ENCODE data around the gene MINDY4.

The MINDY4 gene

DNA sequence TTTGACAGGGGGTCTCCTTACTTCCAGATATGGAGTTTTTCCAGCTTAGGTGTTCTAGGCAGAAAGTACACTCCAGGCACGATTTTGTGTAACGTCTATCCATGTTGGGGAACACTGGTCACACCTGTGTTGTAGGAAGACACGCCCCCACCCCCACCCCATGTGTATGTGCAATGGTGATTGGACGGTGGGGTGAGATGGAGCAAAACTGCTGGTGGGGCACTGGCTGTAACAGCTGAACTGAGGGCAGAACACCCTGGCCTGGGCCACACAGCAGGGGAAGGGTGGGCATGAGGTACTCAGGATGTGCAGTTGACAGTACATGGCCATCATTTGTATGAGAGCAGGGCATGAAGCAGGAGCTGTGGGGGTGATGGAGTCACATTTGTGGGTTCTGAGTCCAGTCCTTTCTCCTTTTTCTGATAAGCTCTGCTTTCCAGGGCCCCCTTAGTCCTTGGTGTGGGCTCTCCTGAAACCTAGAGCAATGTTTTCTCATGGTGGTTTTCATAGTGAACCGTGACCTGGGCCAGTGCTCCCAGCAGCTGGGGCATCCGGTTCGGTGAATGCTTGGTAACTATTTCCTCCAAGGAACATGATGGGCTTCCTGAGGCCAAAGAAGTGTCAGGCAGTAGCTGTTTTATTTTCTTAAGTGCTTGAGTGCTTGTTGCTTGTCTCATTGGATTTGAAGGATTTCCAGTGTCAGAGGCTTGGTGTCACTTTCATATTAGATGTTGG is 77.1 kb downstream of the MINDY4 start:
- DNase-seq (ENCODE audit: low read depth) = no peak
- H3K4me3 ChIP-seq (ENCODE audit: control insufficient read depth, low read depth, low read length) = no peak overlapping the region
- TF ChIP-seq, protein P1, sequence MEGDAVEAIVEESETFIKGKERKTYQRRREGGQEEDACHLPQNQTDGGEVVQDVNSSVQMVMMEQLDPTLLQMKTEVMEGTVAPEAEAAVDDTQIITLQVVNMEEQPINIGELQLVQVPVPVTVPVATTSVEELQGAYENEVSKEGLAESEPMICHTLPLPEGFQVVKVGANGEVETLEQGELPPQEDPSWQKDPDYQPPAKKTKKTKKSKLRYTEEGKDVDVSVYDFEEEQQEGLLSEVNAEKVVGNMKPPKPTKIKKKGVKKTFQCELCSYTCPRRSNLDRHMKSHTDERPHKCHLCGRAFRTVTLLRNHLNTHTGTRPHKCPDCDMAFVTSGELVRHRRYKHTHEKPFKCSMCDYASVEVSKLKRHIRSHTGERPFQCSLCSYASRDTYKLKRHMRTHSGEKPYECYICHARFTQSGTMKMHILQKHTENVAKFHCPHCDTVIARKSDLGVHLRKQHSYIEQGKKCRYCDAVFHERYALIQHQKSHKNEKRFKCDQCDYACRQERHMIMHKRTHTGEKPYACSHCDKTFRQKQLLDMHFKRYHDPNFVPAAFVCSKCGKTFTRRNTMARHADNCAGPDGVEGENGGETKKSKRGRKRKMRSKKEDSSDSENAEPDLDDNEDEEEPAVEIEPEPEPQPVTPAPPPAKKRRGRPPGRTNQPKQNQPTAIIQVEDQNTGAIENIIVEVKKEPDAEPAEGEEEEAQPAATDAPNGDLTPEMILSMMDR (IDR thresholded peaks at IDR 0.05; ENCODE audit: control insufficient read depth, insufficient read depth, low read depth, low read length, missing control alignments) = no peak

DNA sequence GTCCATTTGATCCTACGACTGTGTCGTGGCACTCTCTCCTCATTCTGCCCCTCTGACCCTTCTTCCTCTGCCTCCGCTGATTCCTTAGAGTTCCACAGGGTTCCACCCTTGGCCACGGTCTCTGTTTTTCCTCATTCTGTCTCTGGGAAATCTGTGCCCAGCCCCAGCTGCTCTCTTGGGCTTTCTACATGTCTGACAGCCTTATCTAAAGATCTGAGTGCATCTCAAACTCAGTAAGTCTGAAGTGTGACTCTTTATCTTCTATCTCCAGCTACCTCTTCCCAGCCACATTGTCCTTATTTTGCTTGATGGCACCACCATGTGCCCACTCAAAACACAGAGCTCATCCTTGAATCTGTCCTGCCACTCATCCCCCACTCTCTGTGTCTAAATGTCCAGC is 78.3 kb downstream of the MINDY4 start:
- no peak overlapping the region for H3K4me3 ChIP-seq (ENCODE audit: control insufficient read depth, low read depth, low read length)
- no peak for DNase-seq (ENCODE audit: low read depth)
- TF ChIP-seq, protein P1 (IDR thresholded peaks at IDR 0.05; ENCODE audit: control insufficient read depth, insufficient read depth, low read depth, low read length, missing control alignments) = no peak

DNA sequence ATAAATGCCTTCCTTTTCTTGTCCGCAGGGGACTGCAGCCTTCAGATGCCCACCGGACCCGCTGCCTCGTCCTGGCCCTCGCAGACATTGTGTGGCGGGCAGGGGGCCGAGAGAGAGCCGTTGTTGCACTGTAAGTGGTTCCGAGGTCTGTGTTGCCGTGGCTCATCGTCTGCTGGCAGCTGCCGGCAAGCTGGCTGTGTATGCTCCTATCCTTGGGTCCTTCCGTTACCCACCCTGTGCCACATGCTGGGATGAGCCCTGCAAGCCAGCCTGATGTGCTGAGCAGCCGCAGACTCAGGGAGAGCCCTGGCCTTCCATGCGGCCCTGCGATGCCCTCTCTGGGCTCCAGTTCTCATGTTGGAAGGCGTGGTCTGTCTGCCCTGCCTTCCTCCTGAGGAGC is 79.2 kb downstream of the MINDY4 start:
- DNase-seq (ENCODE audit: low read depth) = no peak
- H3K4me3 ChIP-seq (ENCODE audit: control insufficient read depth, low read depth, low read length) = no peak overlapping the region
- TF ChIP-seq, protein P1 (IDR thresholded peaks at IDR 0.05; ENCODE audit: control insufficient read depth, insufficient read depth, low read depth, low read length, missing control alignments) = no peak

DNA sequence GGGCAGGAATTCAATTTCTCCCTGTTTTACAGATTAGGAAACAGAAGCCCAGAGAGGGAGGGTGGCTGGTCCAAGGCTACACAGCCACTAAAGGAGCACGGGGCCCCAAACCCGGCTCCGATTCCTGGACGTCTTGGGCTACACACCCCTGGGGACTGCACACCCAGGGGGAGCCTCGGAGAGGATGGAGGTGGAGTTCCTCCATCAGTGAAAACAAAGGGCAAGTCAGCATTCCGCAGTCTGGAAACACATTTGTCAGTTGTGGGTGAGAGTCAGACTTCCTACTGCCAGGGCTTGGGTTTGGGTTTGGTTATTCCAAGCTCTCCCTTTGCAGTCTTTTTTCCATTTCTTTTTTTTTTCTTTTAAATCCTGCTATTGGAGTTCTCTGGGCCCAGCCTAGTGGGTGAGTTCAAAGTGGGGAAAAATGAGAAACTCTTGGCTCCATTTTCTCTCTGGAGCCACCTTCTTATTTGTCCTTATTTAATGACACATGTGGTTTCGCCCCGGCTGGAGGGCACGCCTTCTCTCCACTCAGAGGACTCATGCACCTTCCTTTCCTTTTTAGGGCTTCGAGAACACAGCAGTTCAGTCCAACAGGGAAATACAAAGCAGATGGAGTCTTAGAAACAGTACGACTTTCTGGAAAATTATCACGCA is 80.6 kb downstream of the MINDY4 start:
- no peak overlapping the region for H3K4me3 ChIP-seq (ENCODE audit: control insufficient read depth, low read depth, low read length)
- no peak for DNase-seq (ENCODE audit: low read depth)
- TF ChIP-seq, protein P1 (IDR thresholded peaks at IDR 0.05; ENCODE audit: control insufficient read depth, insufficient read depth, low read depth, low read length, missing control alignments) = no peak

DNA sequence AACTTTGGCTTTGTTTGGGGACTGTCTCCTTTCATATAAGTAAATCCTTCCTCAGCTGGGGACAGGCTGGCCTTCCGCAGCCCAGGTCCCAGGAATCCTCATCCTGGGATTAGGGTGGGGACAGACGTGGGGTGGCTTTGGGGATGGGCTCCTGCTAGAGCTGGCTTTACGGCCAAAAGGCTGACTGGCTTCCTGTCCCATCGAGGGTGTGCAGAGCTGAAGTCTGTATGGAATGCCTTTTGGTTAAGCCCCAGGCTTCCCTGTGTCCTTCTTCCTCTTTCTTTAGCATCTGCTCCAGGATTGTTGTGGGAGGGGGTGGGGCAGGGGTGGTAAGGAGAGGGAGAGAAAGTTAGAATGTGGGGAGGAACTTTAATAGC is 81.1 kb downstream of the MINDY4 start:
- H3K4me3 ChIP-seq (ENCODE audit: control insufficient read depth, low read depth, low read length) = no peak overlapping the region
- TF ChIP-seq, protein P1 (IDR thresholded peaks at IDR 0.05; ENCODE audit: control insufficient read depth, insufficient read depth, low read depth, low read length, missing control alignments) = no peak
- no peak for DNase-seq (ENCODE audit: low read depth)

DNA sequence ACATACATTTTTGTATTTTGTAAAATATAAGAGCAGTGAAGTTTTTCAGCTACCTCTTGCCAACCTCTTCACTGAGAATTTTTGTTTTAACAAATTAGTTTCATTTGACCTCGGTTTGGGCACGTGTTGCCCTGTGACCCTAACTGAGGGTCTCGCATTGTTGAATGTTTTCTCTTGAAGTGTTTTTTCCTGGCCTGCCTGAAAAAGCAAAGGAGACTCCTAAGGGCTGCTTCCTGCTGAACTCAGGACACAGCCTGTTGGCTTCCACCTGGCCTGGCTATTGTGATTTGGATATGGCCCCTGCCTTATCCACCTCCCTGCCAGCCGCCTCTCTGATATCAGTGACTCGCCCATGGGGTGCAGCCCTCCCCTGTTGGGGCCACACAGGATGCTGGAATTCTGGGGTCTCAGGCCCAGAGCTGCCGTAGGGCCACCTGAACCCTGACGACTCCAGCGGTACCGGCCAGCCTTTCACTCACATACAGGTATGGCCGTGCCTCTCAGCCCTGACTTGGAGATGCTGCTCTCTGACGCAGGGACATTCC is 81.6 kb downstream of the MINDY4 start:
- no peak overlapping the region for H3K4me3 ChIP-seq (ENCODE audit: control insufficient read depth, low read depth, low read length)
- TF ChIP-seq, protein P1 (IDR thresholded peaks at IDR 0.05; ENCODE audit: control insufficient read depth, insufficient read depth, low read depth, low read length, missing control alignments) = no peak
- no peak for DNase-seq (ENCODE audit: low read depth)
